CD4-positive, alpha-beta memory T cell (primary cell): ENCODE results near the gene DCTD. TPM values are rescaled to one million over a fixed set of nuclear protein-coding genes. Genes with fewer than 3 reads are reported as not detected.
A peak's percentile ranks its signal among the peaks of the same experiment; 100 is the strongest.

Experiments
- CTCF ChIA-PET: fragments of 350-600 bp; sonication (Branson Sonifier 250); formaldehyde crosslinking; loops from one replicate; lab custom pipeline; 2021; ENCODE audit warnings: inconsistent platforms; ENCODE audit not compliant: partially characterized antibody; lab: Charles Lee
- POLR2A ChIA-PET: fragments of 350-600 bp; sonication (Branson Sonifier 250); formaldehyde crosslinking; loops from one replicate; lab custom pipeline; 2021; ENCODE audit not compliant: partially characterized antibody; lab: Charles Lee
- DNase-seq, 5 donors: peaks; one replicate each; pipeline versions ENCODE4 v3.0.0 to v3.0.0-alpha.2; 2020 to 2022; ENCODE audit warnings: mixed read lengths in 1 of 5
- H3K27ac ChIP-seq: one replicate; pipeline ENCODE4 v1.7.0; 2013; ENCODE audit warnings: low read depth, low read length
- H3K27me3 ChIP-seq: 2 replicates; pipeline ENCODE4 v1.7.0; 2013; ENCODE audit warnings: mild to moderate bottlenecking, low read length, moderate library complexity; ENCODE audit not compliant: insufficient read depth
- H3K36me3 ChIP-seq: 2 replicates; pipeline ENCODE4 v1.7.0; 2013; ENCODE audit warnings: mild to moderate bottlenecking, low read length, moderate library complexity; ENCODE audit not compliant: insufficient read depth
- H3K4me1 ChIP-seq: 2 replicates; pipeline ENCODE4 v1.7.0; 2013; ENCODE audit warnings: mild to moderate bottlenecking, low read length, moderate library complexity; ENCODE audit not compliant: insufficient read depth
- H3K4me3 ChIP-seq, 2 donors: one replicate each; pipeline ENCODE4 v1.7.0; 2013; ENCODE audit warnings: low read length in 2 of 2, mild to moderate bottlenecking in 1 of 2
- H3K9me3 ChIP-seq, 2 donors: one replicate each; pipeline ENCODE4 v1.7.0; 2013; ENCODE audit warnings: low read length in 2 of 2, control low read depth in 1 of 2; ENCODE audit not compliant: control insufficient read depth in 1 of 2
- H3K27ac Mint-ChIP-seq, 7 donors: one replicate each; pipeline ENCODE4 v1.8.0; 2020 to 2021; ENCODE audit warnings: mixed read lengths in 7 of 7, mild to moderate bottlenecking in 6 of 7, inconsistent platforms in 3 of 7, moderate library complexity in 3 of 7
- H3K27me3 Mint-ChIP-seq, 2 donors: one replicate each; pipeline ENCODE4 v1.8.0; 2020 to 2021; ENCODE audit warnings: mixed read lengths in 2 of 2
- H3K36me3 Mint-ChIP-seq, 2 donors: one replicate each; pipeline ENCODE4 v1.8.0; 2020 to 2021; ENCODE audit warnings: mixed read lengths in 2 of 2, inconsistent platforms in 1 of 2, mild to moderate bottlenecking in 1 of 2
- H3K4me1 Mint-ChIP-seq, 4 donors: one replicate each; pipeline ENCODE4 v1.8.0; 2020 to 2021; ENCODE audit warnings: mixed read lengths in 4 of 4, mild to moderate bottlenecking in 1 of 4
- H3K4me3 Mint-ChIP-seq, 8 donors: one replicate each; pipeline ENCODE4 v1.8.0; 2020 to 2021; ENCODE audit warnings: mixed read lengths in 8 of 8, mild to moderate bottlenecking in 7 of 8, moderate library complexity in 6 of 8, inconsistent platforms in 3 of 8
- H3K9me3 Mint-ChIP-seq, 8 donors: one replicate each; pipeline ENCODE4 v1.8.0; 2020 to 2021; ENCODE audit warnings: mixed read lengths in 8 of 8, mild to moderate bottlenecking in 5 of 8, inconsistent platforms in 3 of 8, moderate library complexity in 1 of 8
- intact Hi-C: fragments of 100-400 bp; cut with micrococcal nuclease; formaldehyde crosslinking; loops from one replicate; pipeline ENCODE4 v1.15.1; 2023
- polyA plus RNA-seq, 2 donors: library from polyadenylated mRNA; unstranded; fragments of 300-500 nt; fragmentation: Illumina TruSeq; gene quantifications; one replicate each; pipeline ENCODE4 v1.2.3, GENCODE V29; 2021
- total RNA-seq, 2 experiments: library from RNA; stranded (reverse); gene quantifications; one replicate each; pipeline ENCODE4 v1.2.3, GENCODE V29; 2021

DCTD gene
- total and polyA plus RNA-seq, 4 experiments from 2014 or later = 66.6 to 119 (median 77.2) TPM

DNA sequence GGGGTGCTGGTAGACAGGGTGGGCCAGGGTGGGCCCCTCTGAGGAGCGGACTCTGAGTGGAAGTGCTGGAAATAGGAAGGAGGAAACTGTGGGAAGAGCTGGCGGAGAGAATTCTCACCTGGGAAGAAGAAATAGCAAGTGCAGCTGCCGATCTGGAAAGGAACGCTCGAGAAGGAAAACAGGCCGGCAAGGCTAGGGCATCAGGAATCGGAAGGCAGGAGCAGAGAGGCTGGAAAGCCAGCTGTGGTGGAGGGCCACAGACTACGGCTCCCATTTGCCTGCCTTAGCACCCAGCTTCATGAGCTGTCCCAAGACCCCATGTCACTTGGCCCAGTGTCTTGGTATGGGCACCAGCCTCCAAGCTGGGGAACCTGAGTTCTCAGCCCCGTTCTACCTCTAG lies 37.3 kb downstream of the DCTD start:
- Histone ChIP-seq H3K4me1 (no peaks in the 10 kb centered on the region), H3K9me3 (peaks cover 0 to 3% of the 10 kb centered on the region in 2 donors), H3K4me3 (no peak overlapping the region), H3K27me3 (no peaks in the 10 kb centered on the region), H3K36me3 (peaks cover 3% of the 10 kb centered on the region), H3K27ac (no peak overlapping the region)
- intact Hi-C loops = no loop called here
- Mint-ChIP-seq H3K9me3 (peaks cover 0 to 5% (median 3%) of the 10 kb centered on the region in 8 donors), H3K4me3 (no peak overlapping the region), H3K4me1 (no peaks in the 10 kb centered on the region), H3K27me3 (no peaks in the 10 kb centered on the region), H3K27ac (no peak overlapping the region), H3K36me3 (peaks cover 59 to 60% of the 10 kb centered on the region in 2 donors)
- DNase-seq = no peak
- ChIA-PET CTCF (no interaction called here), POLR2A (no interaction called here)

DNA sequence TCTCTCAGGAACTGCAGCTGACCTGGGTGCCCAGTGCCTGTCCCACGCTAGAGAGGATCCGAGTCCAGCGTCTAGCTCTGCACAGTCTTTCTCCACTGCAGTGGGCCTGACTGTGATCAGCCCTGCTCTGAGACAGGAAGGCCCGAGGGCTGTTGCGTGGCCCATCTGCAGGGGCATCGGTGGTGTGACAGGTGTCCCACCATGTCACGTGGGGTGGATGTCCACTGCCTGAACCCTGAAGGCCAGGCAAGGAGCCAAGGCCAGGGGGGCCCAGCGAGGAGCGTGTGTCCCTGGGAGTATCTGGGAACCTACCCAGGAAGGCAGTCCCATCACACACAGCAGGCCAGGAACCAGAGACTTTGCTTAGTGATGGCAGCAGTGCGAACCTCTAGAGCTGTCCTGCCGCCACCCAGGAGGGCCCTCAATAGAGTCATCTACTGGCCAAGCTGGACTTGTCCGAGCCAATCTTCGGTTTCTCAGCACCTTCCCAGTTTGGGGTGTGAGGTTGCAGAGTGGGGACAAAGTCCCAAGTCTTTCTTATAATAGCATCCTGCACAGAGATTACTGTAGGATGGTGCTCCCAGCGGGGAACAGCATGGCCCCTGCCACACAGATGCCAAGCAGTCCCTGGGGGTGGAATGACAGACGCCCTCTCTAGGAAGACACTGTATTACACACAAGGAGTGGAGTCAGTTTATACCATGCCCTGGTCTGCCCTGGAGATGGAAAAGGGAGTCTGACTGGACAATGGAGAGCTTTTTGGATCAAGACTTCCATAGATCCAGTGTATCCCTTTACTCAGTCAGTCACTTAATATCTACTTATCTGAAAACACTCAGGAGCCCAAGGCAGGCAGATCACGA lies 38.3 kb downstream of the DCTD start:
- H3K9me3 ChIP-seq = no peaks in the 10 kb centered on the region
- H3K27ac Mint-ChIP-seq = no peak overlapping the region
- no peaks in the 10 kb centered on the region for H3K4me1 Mint-ChIP-seq
- no peak overlapping the region for H3K4me3 Mint-ChIP-seq
- no peak overlapping the region for H3K27ac ChIP-seq
- intact Hi-C loops = no loop called here
- ChIA-PET POLR2A (no interaction called here), CTCF (no interaction called here)
- peaks cover 54 to 59% of the 10 kb centered on the region in 2 donors for H3K36me3 Mint-ChIP-seq
- no peaks in the 10 kb centered on the region for H3K27me3 Mint-ChIP-seq
- no peak for DNase-seq
- no peak overlapping the region for H3K4me3 ChIP-seq
- H3K27me3 ChIP-seq = no peaks in the 10 kb centered on the region
- no peaks in the 10 kb centered on the region for H3K4me1 ChIP-seq
- peaks cover 7% of the 10 kb centered on the region for H3K36me3 ChIP-seq
- peaks cover 0 to 2% (median 0%) of the 10 kb centered on the region in 8 donors for H3K9me3 Mint-ChIP-seq

DNA sequence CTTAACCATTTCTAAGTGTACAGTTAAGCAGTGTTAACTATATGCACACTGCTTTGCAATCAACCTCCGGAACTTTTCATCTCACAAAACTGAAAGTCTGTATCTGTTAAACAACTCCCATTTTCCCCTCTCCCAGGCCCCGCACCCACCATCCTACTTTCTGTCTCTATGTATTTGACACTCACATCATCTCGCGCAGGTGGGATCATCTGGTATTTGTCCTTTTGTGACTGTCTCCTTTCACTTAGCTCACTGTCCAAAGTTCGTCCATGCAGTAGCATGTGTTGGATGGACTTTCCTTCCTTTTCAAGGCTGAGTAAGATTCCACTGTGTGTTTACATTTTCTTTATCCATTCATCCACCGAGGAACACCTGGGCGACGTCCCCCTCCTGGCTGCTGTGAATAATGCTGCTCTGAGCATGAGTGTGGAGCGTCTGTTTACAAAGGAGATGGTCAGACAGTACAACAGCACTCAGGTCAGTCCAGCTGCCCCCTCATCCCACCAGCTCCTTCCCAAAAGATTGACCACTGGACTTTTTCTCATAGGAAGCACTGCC lies 39.8 kb downstream of the DCTD start:
- no peak for DNase-seq
- Histone ChIP-seq H3K4me1 (no peaks in the 10 kb centered on the region), H3K36me3 (peaks cover 5% of the 10 kb centered on the region), H3K9me3 (no peaks in the 10 kb centered on the region), H3K27me3 (no peaks in the 10 kb centered on the region), H3K4me3 (no peak overlapping the region), H3K27ac (no peak overlapping the region)
- CTCF ChIA-PET = no interaction called here
- Mint-ChIP-seq H3K4me1 (no peaks in the 10 kb centered on the region), H3K9me3 (no peaks in the 10 kb centered on the region), H3K27ac (peak overlapping the region in 1 of 7 donors; percentile 62), H3K27me3 (no peaks in the 10 kb centered on the region), H3K36me3 (peaks cover 43 to 57% of the 10 kb centered on the region in 2 donors), H3K4me3 (no peak overlapping the region)
- intact Hi-C loops = no loop called here
- POLR2A ChIA-PET = no interaction called here

DNA sequence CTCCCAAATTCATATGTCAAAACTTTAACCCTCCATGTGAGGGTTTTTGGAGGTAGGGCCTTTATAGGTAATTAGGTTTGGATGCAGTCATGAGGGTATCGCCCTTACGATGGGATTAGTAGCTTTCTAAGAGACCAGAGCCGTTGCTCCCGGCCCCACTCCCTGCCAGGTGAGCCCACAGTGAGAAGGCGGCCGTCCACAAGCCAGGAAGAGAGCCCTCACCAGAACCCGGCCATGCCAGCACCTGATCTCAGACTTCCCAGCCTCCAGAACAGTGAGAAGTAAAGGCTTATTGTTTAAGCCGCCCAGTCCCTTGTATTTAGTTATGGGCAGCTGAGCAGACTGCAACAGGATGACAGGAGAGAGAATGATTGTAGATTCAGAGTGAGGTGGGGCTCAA lies 40.8 kb downstream of the DCTD start:
- Histone ChIP-seq H3K36me3 (peaks cover 5% of the 10 kb centered on the region), H3K27me3 (no peaks in the 10 kb centered on the region), H3K27ac (no peak overlapping the region), H3K9me3 (no peaks in the 10 kb centered on the region), H3K4me1 (no peaks in the 10 kb centered on the region), H3K4me3 (no peak overlapping the region)
- intact Hi-C loops = no loop called here
- Mint-ChIP-seq H3K36me3 (peaks cover 38 to 59% of the 10 kb centered on the region in 2 donors), H3K27ac (no peak overlapping the region), H3K4me3 (no peak overlapping the region), H3K27me3 (no peaks in the 10 kb centered on the region), H3K4me1 (no peaks in the 10 kb centered on the region), H3K9me3 (no peaks in the 10 kb centered on the region)
- no peak for DNase-seq
- ChIA-PET CTCF (no interaction called here), POLR2A (no interaction called here)

DNA sequence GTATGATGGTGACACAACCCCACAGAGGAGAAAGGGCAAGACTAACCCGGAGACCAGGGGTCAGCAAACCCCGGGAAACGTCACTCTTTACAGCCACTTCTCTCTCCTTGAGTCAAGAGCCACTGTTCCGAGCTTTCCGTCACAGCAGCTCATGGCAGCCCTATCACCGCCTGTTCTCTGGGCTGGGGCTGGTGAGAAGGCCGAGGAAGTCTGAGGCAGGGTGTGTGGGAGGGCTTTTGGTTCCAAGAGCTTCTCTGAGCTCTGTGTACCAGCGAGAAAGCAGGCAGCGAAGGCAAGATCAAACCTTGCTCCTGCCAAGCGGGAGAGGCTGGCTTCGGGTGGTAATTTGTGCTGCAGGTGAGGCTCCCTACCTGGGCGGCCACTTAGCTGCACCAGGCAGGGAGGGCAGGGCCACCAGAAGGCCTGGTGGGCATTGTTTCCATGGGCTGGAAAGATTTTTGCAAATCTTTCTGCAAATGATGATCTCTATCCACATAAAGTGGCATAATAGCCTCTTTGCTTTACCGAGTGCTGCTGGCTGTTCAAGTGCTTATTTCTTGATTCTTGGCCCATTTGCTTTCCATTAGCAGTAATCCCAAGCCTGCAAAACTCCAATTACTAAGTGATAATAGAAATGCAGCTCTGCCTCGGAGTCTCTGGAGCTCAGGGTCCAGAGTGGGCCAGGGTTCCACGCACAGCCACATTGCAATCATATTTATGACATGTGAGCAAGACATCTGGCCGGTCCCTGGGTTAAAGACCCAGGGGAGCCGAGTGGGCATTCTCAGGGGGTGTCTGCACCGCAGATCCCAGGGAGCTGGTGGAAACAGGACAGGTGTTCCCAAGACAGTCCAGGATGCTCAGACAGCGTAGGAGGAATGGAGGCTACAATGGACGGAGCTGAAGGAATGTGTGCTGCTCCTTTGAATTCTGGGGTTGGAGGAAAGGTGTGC lies 41.5 kb downstream of the DCTD start:
- POLR2A ChIA-PET = no interaction called here
- intact Hi-C loops = no loop called here
- Mint-ChIP-seq H3K4me1 (no peaks in the 10 kb centered on the region), H3K27ac (peak overlapping the region in 1 of 7 donors; percentile 57), H3K36me3 (peaks cover 33 to 63% of the 10 kb centered on the region in 2 donors), H3K27me3 (no peaks in the 10 kb centered on the region), H3K9me3 (no peaks in the 10 kb centered on the region), H3K4me3 (no peak overlapping the region)
- H3K27me3 ChIP-seq = no peaks in the 10 kb centered on the region
- no peak overlapping the region for H3K4me3 ChIP-seq
- H3K4me1 ChIP-seq = no peaks in the 10 kb centered on the region
- CTCF ChIA-PET = no interaction called here
- H3K36me3 ChIP-seq = peaks cover 5% of the 10 kb centered on the region
- no peak for DNase-seq
- H3K9me3 ChIP-seq = no peaks in the 10 kb centered on the region
- H3K27ac ChIP-seq = no peak overlapping the region

DNA sequence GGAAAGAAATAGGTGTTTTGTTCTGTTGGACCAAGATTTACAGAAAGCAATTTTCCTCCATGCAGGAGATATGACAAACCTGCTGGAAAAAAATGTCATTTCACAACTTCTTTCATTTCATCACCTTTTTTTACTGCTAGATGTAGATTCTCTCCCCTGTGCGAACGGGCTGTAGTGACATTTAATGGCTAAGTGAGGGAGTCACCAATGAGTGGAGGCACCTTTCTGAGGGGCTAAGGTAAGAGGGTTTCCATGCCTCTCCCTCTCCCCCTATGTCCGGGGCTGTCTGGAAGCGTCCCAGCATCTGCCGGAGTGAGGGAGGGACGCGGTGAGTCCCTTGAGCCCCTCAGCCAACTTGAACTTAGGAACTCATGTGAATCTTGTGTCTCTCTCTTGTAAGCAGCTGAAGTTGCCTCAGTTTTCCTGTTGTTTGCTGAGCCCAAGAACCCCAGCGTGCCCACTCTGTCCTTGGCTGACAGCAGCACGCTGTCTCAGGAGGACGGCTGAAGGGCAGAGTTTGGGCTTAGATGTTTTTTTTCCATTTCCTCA lies 42.3 kb downstream of the DCTD start:
- H3K27me3 Mint-ChIP-seq = no peaks in the 10 kb centered on the region
- Histone ChIP-seq H3K4me3 (no peak overlapping the region), H3K36me3 (peaks cover 5% of the 10 kb centered on the region), H3K27me3 (no peaks in the 10 kb centered on the region), H3K27ac (no peak overlapping the region), H3K4me1 (no peaks in the 10 kb centered on the region), H3K9me3 (no peaks in the 10 kb centered on the region)
- no peaks in the 10 kb centered on the region for H3K4me1 Mint-ChIP-seq
- ChIA-PET POLR2A (no interaction called here), CTCF (no interaction called here)
- H3K4me3 Mint-ChIP-seq = no peak overlapping the region
- DNase-seq = no peak
- intact Hi-C loops = no loop called here
- H3K36me3 Mint-ChIP-seq = peaks cover 27 to 67% of the 10 kb centered on the region in 2 donors
- no peak overlapping the region for H3K27ac Mint-ChIP-seq
- H3K9me3 Mint-ChIP-seq = no peaks in the 10 kb centered on the region

DNA sequence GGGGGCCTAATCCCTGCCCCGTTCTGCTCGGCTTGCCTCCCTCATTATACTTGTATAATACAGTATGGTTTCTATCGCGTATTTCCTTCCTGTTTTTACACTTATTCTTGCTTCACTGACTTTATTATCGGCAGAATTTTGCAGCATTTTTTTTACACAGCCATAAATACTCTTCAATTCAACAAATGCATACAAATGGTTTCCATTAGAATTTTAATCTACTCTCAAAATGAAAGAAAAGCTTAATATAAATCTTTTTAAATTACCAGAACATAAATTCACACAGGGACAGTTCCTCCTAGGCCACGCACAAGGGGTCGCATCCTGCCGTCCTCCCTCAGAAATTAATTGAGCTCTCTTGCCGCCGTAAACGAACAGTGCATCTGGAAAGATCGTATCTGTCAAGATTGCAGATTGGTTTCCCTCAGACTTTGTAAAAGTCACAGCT lies 42.9 kb downstream of the DCTD start:
- Mint-ChIP-seq H3K27ac (no peak overlapping the region), H3K4me3 (no peak overlapping the region), H3K9me3 (no peaks in the 10 kb centered on the region), H3K4me1 (no peaks in the 10 kb centered on the region), H3K27me3 (no peaks in the 10 kb centered on the region), H3K36me3 (peaks cover 24 to 67% of the 10 kb centered on the region in 2 donors)
- Histone ChIP-seq H3K36me3 (peaks cover 5% of the 10 kb centered on the region), H3K4me1 (no peaks in the 10 kb centered on the region), H3K27ac (no peak overlapping the region), H3K4me3 (no peak overlapping the region), H3K9me3 (no peaks in the 10 kb centered on the region), H3K27me3 (no peaks in the 10 kb centered on the region)
- ChIA-PET POLR2A (no interaction called here), CTCF (no interaction called here)
- intact Hi-C loops = no loop called here
- DNase-seq = no peak
